HG02759 (cell line): ENCODE measurements around the gene ZNF726.
"Not testable (repeated sequence)": the region's sequence is repeated elsewhere in the genome, so short reads cannot be mapped to it uniquely, and the experiment has no call there.

Experiments
- ATAC-seq: cut with Tn5 transposase; IDR thresholded peaks from one replicate; pipeline ENCODE4 v1.9.1; 2021; ENCODE audit warnings: mild to moderate bottlenecking, moderate library complexity; ENCODE audit not compliant: unreplicated experiment

The ZNF726 gene

DNA sequence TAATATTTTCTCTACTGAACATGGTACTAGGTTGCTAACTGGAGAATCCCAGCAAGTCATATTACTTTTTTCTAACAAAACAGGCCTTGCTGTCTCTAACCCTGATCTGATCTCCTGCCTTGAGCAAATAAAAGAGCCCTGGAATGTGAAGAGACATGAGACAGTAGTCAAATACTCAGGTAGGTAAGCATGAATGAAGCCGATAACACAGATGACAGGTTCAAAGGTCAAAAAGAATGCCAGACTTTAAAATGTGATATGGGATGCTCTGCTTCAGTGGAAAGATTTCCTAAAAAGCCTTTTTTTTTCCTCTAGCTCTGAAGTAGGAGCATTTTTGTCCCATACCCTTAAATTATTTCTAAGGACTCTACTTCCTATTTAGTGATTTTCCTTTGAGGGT is 28.7 kb downstream of the ZNF726 start:
- ATAC-seq = no peak

DNA sequence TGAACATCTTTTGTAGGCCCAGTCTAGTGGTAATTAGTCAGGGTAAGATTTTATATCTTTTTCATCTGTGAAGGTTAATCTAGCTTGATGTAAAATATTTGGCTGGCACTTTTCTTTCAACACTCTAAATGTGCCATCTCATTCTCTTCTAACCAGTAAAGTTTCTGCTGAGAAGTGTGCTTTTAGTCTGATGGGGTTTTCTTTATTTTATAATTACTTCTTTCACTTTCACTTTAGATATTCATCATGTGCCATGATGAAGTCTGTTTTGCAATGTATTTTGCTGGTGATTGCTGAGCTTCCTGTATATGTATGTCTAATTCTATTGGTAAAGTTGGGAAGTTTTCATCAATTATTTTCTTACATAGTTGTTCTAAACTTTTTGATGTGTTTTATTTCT is 31.9 kb downstream of the ZNF726 start:
- ATAC-seq = no peak

DNA sequence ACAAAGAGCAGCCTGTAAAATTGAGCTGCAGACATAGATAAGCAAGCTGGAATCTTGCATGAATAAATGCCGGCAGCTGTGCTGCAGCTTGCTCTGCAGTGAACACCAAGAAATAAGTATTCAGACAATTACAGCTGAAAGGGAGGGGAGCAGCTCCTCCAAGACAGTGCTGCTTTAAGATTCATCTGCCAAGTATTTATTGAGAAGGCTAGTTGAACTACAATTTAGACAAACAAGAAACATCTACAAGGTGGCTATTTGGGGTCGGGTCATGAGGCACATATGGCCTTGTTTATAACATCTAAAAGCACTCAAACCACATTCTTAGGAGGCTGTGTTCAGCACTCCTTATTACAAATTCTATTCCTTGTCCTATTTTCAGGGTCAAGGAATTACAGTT is 34.9 kb downstream of the ZNF726 start:
- ATAC-seq = no peak

DNA sequence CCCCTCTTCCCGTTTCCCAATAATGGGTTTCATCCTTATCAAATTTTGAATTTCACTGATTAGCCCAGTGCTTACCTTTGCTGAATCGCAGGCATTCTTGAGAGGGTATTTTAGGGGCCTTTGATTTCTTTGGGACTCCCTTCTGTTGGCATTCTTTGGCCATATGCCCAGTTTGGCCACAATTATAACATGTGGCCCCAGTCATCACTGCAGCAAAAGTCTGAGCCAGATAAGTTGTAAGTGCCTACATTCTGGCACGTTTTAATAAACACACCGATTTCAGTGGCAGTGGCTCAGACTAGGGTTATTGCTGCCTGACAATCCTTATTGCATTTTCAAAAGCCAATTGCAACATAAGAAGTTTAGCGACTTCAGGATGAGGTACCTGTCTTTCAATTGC is 41.4 kb downstream of the ZNF726 start:
- ATAC-seq = no peak

DNA sequence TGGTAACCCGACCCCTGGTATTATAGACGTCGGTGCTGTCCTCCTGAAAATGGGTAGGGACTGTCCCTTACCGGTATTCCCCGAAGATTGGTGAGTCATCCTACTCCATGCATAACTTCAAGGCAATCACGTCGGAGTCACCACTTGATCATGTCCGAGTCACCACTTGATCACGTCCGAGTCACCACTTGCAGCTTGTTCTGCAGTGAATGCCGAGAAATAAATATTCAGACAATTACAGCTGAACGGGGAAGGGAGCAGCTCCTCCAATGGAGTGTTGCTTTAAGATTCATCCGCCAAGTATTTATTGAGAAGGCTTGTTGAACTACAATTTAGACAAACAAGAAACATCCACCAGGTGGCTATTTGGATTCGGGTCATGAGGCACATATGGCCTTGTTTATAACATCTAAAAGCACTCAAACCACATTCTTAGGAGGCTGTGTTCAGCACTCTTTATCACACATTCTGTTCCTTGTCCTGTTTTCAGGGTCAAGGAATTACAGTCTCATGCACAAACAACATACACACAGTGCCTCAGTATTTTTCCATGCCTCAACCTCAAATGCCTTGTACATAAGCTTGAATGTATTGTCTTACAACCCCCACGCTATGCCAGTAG is 43.1 kb downstream of the ZNF726 start:
- no peak for ATAC-seq

DNA sequence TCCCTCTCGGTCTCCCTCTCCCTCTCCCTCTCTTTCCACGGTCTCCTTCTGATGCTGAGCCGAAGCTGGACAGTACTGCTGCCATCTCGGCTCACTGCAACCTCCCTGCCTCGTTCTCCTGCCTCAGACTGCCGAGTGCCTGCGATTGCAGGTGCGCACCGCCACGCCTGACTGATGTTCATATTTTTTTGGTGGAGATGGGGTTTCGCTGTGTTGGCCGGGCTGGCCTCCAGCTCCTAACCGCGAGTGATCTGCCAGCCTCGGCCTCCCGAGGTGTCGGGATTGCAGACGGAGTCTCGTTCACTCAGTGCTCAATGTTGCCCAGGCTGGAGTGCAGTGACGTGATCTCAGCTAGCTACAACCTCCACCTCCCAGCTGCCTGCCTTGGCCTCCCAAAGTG is 48.7 kb downstream of the ZNF726 start:
- not testable (repeated sequence) for ATAC-seq

DNA sequence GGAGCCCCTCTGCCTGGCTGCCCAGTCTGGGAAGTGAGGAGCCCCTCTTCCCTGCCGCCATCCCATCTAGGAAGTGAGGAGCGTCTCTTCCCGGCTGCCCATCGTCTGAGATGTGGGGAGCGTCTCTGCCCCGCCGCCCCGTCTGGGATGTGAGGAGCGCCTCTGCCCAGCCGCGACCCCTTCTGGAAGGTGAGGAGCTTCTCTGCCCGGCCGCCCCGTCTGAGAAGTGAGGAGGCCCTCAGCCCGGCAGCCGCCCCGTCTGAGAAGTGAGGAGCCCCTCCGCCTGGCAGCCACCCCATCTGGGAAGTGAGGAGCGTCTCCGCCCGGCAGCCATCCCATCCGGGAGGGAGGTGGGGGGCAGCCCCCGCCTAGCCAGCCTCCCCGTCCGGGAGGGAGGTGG is 49.2 kb downstream of the ZNF726 start:
- ATAC-seq = not testable (repeated sequence)

DNA sequence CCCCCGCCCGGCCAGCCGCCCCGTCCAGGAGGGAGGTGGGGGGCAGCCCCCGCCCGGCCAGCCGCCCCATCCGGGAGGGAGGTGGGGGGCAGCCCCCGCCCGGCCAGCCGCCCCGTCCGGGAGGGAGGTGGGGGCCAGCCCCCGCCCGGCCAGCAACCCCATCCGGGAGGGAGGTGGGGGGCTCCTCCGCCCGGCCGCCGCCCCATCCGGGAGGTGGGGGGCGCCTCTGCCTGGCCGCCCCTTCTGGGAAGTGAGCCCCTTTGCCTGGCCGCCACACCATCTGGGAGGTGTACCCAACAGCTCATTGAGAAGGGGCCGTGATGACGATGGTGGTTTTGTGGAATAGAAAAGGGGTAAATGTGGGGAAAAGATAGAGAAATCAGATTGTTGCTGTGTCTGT is 49.6 kb downstream of the ZNF726 start:
- not testable (repeated sequence) for ATAC-seq

DNA sequence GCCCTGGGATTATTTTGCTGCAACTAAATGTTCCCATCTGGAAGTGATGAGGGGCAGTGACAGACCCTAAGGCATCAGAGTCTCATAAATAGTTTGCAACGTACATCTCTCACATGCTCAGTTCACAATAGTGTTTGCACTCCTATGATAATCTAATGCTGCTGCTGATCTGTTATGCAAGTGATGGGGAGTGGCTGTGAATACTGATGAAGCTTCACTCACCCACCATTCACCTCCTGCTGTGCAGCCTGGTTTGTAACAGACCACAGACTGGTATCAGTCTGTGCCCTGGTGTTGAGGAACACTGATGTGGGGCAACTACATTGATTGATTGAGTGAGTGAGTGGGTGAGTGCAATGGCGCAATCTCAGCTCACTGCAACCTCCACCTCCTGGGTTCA is 54.9 kb downstream of the ZNF726 start:
- no peak for ATAC-seq

DNA sequence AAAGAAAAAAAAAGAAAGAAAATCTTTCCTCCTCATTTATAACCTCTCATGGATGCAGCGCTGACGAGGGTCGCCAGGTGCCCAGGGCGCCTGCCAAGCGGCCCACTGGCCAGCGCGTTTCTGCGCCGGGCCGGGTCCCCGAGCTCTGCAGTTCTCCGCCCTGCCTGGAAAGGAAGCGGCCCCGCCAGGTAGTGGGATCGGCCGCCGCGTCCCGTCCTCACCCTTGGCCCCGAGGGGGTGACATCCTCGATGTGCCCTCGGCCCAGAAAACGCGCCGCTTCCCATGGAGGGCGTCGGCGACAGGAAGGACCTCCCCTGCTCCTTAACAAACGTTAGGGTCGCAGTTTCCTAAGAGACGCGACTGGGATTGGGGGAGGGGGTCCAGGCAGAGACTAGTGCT is 56.9 kb downstream of the ZNF726 start:
- ATAC-seq = no peak

DNA sequence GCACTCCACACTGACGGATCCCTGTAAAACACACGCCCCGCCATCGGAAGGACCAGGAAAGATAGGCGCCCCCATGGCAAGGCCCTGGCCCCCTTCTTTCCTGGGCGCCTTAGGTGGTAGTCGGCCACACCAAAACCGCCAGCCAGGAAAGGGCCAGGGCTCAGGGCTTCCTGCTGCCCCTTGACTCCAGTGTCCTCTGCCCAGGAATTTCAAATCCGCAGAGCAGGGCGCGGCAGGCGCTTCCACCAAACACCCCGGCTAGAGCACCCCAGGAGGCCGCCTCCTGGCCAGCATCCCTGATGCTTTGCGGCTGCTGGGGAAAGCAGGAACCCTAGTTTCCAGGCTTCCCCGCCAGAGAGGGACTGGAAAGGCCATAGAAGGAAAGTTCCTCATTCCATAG is 57.5 kb downstream of the ZNF726 start:
- ATAC-seq = no peak

DNA sequence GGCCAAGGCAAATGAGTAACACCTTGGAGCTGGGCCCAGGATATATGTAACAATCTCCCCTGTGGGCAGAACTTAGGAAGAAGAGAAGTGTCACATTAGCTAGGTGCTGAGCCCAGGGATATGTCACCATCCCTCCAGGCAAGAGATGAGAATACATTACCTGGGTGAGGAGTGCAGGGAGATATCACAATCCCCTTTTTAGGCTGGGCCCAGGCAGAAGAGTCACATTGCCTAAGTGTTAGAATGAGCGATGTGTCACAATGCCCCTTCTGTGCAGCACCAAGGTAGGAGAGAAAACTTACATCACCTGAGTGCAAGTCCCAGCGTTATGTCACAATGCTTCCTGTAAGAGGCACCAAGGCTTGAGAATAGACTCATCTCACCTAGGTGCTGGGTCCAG is 60.3 kb downstream of the ZNF726 start:
- no peak for ATAC-seq

DNA sequence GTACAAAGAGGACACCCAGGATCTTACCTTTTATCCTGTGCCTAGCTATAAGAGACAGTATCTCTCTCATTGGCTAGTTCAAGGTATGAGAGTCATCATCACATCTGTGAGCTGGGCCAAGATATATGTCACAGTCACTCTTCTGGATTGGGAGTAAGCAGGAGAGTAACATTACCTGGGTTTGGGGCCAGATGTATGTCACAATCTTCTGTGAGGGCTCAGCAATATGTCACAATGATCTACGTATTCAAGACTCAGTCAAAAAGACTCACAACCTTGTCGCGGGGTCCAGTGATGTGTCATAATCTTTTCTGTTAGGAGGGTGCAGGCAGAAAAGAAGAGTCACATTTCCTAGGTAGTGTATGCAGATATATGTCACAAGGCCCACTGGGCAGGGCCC is 61.9 kb downstream of the ZNF726 start:
- not testable (repeated sequence) for ATAC-seq

DNA sequence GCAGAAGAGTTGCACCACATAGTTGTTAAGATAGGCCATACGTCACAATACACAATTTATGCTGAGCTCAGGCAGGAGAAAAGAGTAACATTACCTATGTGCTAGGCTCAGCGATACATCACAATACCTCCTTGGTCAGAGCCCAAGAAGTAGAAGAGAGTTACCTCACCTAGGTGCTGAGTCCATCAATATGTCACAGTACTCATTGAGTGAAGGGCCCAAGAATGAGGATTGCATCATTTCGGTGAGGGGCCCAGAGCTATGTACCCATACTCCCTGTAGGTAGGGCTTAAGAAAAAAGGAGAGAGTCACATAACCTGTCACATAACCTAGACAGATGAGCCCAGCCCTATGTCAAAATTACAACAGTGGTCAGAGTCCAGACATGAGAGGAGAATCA is 62.6 kb downstream of the ZNF726 start:
- ATAC-seq = not testable (repeated sequence)

DNA sequence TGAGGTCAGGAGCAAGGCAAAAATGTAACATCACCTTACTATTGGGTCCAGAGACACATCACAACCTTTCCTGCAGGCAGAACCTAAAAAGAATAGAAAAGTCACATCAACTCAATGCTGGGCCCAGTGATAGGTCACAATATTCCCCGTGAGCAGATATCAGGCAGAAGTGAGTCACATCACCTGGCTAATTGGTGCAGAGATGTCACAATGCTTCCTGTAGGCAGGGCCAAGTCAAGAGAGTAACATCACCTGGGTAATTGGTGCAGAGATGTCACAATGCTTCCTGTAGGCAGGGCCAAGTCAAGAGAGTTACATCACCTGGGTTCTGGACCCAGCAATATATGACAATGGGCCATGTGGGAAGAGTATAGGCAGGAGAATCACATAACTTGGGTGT is 63.4 kb downstream of the ZNF726 start:
- ATAC-seq = no peak

DNA sequence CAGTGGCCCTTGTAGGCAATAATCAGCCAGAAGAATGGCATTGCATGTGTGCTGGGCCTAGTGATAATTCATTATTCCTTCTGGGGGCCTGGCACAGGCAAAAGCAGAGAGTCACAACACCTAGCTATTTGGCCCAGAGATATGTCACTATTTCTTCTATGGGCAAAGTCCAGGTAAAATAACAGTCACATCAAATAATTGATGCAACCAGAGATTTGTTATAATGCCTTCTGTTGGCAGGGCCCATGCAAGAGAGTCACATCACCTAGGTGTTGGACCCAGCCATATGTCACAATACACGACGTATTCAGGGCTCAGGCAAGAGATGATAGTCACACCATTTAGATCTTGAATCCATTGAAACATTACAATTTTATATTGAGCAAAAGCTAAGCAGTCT is 66.1 kb downstream of the ZNF726 start:
- ATAC-seq = no peak

DNA sequence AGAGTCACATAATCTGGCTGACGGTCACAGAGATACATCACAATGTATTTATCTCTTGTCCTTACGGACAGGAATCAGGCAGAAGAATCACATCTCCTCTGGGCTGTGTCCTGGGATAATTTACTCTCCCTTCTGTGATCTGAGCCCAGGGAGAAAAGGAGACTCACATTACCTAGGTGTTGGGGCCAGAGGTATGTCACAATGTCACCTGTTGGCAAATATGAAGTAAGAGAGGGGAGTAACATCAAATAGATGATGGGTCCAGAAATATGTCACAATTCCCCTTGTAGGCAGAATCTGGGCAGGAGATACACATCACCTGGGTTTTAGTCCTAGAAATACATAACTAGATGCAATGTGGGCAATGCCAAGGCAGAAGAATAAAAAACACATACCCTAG is 67.2 kb downstream of the ZNF726 start:
- no peak for ATAC-seq

DNA sequence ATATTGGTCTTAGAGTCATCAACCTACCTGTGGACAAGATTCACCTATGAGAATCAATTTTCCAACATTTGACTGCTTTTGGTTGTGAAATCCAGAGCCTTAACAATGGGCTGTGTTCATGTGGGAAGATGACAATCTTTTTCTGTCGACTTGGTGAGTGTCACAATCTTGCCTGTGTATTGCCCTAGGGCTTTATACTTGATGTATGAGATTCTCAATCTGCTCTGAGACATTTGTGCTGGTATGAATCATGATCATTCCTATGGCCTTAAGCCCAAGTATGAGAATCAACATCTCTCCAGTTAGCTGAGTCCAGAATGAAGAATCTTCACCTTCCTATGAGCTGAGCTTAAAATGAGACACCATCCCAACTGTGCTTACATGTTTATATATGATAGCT is 68.7 kb downstream of the ZNF726 start:
- ATAC-seq = no peak
